ENCODE results near the gene FRRS1L. TPM values are rescaled to one million over a fixed set of nuclear protein-coding genes. Genes with fewer than 3 reads are reported as not detected.

FRRS1L gene
- total RNA-seq, 1 donor from 2014 or later, result 6.1 TPM

DNA sequence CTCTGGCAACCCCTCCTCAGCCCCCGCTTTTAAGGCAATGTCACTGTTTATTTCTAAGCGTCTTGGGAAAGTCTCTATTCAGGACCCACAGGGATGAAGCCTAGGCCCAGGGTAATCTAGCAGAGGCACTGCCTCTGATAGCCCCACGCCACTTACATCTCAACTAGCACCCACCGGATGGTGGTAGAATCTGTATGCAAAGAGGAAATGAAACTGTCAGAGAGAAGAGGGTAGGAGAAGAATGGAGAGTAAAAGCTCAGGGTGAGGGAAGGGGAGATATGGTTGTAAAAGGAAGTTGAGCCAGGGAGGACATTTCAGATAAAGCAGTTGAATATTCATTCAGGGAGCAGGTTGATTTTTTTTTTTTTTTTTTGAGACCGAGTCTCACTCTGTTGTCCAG lies 3.0 kb downstream of the FRRS1L start:
- H3K4me3 Mint-ChIP-seq (ENCODE audit: low read depth), result no peak overlapping the region
- peaks cover 4% of the 10 kb centered on the region for H3K4me1 Mint-ChIP-seq (ENCODE audit: low read depth)
- H3K27ac Mint-ChIP-seq, result no peak overlapping the region

DNA sequence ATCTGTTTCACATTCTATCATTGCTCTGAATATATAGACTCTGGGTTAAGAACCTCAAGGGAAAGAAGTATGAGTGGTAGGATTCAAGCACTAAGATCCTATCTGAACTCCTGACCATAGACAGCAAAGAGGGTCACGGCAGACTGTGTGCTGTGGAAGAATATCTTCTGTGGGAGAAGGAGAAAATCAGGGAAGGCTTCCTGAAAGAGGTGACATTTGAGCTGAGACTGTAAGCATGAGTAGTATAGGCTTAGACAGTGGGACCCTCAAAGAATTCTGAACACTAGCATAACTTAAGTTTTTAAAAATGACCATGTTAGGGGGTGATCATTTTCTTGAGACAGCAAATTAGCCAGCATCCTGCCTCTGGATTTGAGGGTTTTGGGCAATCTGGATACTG lies 3.9 kb downstream of the FRRS1L start:
- Mint-ChIP-seq H3K9me3 (ENCODE audit: low read depth) (no peaks in the 10 kb centered on the region), H3K27ac (no peak overlapping the region), H3K4me3 (ENCODE audit: low read depth) (no peak overlapping the region)

More for the DNA sequence above, 3.0 kb downstream of the FRRS1L start:
- peaks cover 35% of the 10 kb centered on the region for H3K27me3 Mint-ChIP-seq
- TF ChIP-seq, protein P1, sequence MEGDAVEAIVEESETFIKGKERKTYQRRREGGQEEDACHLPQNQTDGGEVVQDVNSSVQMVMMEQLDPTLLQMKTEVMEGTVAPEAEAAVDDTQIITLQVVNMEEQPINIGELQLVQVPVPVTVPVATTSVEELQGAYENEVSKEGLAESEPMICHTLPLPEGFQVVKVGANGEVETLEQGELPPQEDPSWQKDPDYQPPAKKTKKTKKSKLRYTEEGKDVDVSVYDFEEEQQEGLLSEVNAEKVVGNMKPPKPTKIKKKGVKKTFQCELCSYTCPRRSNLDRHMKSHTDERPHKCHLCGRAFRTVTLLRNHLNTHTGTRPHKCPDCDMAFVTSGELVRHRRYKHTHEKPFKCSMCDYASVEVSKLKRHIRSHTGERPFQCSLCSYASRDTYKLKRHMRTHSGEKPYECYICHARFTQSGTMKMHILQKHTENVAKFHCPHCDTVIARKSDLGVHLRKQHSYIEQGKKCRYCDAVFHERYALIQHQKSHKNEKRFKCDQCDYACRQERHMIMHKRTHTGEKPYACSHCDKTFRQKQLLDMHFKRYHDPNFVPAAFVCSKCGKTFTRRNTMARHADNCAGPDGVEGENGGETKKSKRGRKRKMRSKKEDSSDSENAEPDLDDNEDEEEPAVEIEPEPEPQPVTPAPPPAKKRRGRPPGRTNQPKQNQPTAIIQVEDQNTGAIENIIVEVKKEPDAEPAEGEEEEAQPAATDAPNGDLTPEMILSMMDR (IDR thresholded peaks at IDR 0.05; ENCODE audit: unreplicated experiment), result no peak
- DNase-seq (ENCODE audit: low spot score, unreplicated experiment), result no peak
- H3K9me3 Mint-ChIP-seq (ENCODE audit: low read depth), result no peaks in the 10 kb centered on the region
- H3K36me3 Mint-ChIP-seq (ENCODE audit: insufficient read depth), result peaks cover 1% of the 10 kb centered on the region

DNA sequence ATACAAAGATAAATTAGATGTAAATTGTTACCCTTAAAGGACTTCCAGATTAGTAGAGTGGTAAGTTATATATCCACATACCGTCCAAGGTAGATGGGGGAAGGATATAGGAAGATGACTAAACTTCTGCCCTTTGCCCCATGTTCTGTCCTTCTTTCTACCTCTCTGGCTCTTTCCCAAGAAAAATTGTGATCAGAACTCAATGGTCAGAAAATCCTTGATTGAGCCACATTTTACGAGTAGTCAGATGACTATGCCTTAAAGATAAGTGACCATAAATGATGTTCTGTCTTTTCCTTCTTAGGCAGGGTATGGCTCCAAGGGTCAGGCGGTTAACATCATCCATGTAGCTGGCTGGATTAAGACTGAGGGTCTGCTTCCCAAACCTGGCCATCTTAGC lies 4.4 kb downstream of the FRRS1L start:
- peaks cover 35% of the 10 kb centered on the region for H3K27me3 Mint-ChIP-seq
- H3K27ac Mint-ChIP-seq, result no peak overlapping the region
- TF ChIP-seq, protein P1 (IDR thresholded peaks at IDR 0.05; ENCODE audit: unreplicated experiment), result no peak
- H3K36me3 Mint-ChIP-seq (ENCODE audit: insufficient read depth), result peaks cover 1% of the 10 kb centered on the region
- peaks cover 2% of the 10 kb centered on the region for H3K4me1 Mint-ChIP-seq (ENCODE audit: low read depth)
- no peaks in the 10 kb centered on the region for H3K9me3 Mint-ChIP-seq (ENCODE audit: low read depth)
- no peak overlapping the region for H3K4me3 Mint-ChIP-seq (ENCODE audit: low read depth)
- DNase-seq (ENCODE audit: low spot score, unreplicated experiment), result no peak

More for the DNA sequence above, 3.9 kb downstream of the FRRS1L start:
- peaks cover 4% of the 10 kb centered on the region for H3K4me1 Mint-ChIP-seq (ENCODE audit: low read depth)
- TF ChIP-seq, protein P1 (IDR thresholded peaks at IDR 0.05; ENCODE audit: unreplicated experiment), result no peak
- DNase-seq (ENCODE audit: low spot score, unreplicated experiment), result no peak
- H3K27me3 Mint-ChIP-seq, result peaks cover 35% of the 10 kb centered on the region
- H3K36me3 Mint-ChIP-seq (ENCODE audit: insufficient read depth), result peaks cover 1% of the 10 kb centered on the region

DNA sequence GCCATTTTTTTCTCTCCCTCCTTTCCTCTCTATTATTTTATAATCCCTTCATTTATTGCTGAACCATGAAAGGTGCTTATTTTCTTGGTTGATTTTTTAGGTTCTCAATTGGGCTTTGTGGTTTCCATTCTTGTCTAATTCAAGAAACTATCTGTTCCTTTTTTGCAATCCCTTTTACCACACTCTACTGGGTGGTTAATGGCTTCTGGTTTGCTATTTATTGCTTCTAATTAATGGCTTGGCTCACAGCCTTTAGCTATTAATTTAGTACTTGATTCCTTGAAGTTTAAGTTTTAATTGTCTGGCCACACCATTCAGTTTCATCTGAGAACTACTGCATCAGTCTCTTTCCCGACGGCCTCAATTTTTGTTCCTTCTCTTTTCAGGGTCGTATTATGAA lies 5.6 kb downstream of the FRRS1L start:
- Mint-ChIP-seq H3K27ac (no peak overlapping the region), H3K27me3 (peaks cover 31% of the 10 kb centered on the region), H3K9me3 (ENCODE audit: low read depth) (no peaks in the 10 kb centered on the region), H3K4me1 (ENCODE audit: low read depth) (no peaks in the 10 kb centered on the region), H3K4me3 (ENCODE audit: low read depth) (no peak overlapping the region), H3K36me3 (ENCODE audit: insufficient read depth) (peaks cover 1% of the 10 kb centered on the region)
- no peak for DNase-seq (ENCODE audit: low spot score, unreplicated experiment)
- TF ChIP-seq, protein P1 (IDR thresholded peaks at IDR 0.05; ENCODE audit: unreplicated experiment), result no peak

DNA sequence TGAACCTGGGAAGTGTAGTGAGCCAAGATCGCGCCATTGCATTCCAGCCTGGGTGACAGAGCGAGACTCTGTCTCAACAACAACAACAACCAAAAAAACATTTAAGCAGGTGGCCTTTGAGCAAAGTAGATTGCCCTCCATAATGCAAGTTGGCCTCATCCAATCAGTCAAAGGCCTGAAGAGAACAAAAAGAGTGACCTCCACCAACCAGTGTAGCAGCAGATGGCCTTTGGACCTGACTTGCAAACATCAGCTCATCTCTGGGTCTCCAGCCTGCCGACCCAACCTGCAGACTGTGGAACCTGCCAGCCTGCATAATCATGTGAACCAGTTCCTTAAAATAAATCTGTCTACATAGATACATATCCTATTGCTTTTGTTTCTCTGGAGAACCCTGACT lies 7.5 kb downstream of the FRRS1L start:
- H3K27me3 Mint-ChIP-seq, result peaks cover 13% of the 10 kb centered on the region
- no peak for DNase-seq (ENCODE audit: low spot score, unreplicated experiment)
- H3K9me3 Mint-ChIP-seq (ENCODE audit: low read depth), result no peaks in the 10 kb centered on the region
- H3K4me1 Mint-ChIP-seq (ENCODE audit: low read depth), result no peaks in the 10 kb centered on the region
- H3K27ac Mint-ChIP-seq, result no peak overlapping the region
- TF ChIP-seq, protein P1 (IDR thresholded peaks at IDR 0.05; ENCODE audit: unreplicated experiment), result no peak
- no peak overlapping the region for H3K4me3 Mint-ChIP-seq (ENCODE audit: low read depth)
- H3K36me3 Mint-ChIP-seq (ENCODE audit: insufficient read depth), result peaks cover 1% of the 10 kb centered on the region

Data from progenitor cell of endocrine pancreas (in vitro differentiated cells).